ENCODE results near the gene SAMD8.
"Not testable (repeated sequence)": the region's sequence is repeated elsewhere in the genome, so short reads cannot be mapped to it uniquely, and the experiment has no call there.

Gene SAMD8

DNA sequence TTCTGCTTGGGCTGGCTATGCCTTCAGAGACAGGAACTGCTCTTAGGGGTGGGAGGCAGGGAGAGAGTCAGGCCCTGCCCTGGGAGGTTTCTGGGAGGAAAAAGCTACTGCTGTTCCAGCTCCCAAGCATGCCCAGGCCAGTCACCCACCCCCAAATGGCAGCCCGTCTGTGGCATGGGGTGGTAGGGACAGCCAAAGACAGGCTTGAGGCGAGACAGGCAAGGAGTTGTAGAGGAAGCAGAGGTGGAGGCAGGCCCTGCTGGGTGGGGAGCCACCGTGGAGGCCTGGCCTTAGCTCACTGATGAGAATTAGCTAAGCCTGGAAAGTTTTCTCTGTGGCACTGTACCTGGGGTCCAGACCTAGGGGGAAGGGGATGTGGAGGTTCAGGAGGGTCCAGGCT lies 6.6 kb upstream of the SAMD8 start:
- DNase-seq (ENCODE audit: low read depth, low spot score) = no peak
- H3K4me3 ChIP-seq (ENCODE audit: low read length) = no peak overlapping the region

- no peak for DNase-seq (ENCODE audit: low read depth, low spot score)
- no peak overlapping the region for H3K4me3 ChIP-seq (ENCODE audit: low read length)
Measured at GRCh38 chr10:75105576-75106197, 5.8 kb upstream of the SAMD8 start.

GRCh38 chr10:75106242-75106641 lies 5.2 kb upstream of the SAMD8 start:
- no peak for DNase-seq (ENCODE audit: low read depth, low spot score)

GRCh38 chr10:75106891-75107290 lies 4.6 kb upstream of the SAMD8 start:
- not testable (repeated sequence) for DNase-seq (ENCODE audit: low read depth, low spot score); H3K4me3 ChIP-seq (ENCODE audit: low read length)

More at GRCh38 chr10:75106242-75106641, 5.2 kb upstream of the SAMD8 start:
- H3K4me3 ChIP-seq (ENCODE audit: low read length) = no peak overlapping the region

DNA sequence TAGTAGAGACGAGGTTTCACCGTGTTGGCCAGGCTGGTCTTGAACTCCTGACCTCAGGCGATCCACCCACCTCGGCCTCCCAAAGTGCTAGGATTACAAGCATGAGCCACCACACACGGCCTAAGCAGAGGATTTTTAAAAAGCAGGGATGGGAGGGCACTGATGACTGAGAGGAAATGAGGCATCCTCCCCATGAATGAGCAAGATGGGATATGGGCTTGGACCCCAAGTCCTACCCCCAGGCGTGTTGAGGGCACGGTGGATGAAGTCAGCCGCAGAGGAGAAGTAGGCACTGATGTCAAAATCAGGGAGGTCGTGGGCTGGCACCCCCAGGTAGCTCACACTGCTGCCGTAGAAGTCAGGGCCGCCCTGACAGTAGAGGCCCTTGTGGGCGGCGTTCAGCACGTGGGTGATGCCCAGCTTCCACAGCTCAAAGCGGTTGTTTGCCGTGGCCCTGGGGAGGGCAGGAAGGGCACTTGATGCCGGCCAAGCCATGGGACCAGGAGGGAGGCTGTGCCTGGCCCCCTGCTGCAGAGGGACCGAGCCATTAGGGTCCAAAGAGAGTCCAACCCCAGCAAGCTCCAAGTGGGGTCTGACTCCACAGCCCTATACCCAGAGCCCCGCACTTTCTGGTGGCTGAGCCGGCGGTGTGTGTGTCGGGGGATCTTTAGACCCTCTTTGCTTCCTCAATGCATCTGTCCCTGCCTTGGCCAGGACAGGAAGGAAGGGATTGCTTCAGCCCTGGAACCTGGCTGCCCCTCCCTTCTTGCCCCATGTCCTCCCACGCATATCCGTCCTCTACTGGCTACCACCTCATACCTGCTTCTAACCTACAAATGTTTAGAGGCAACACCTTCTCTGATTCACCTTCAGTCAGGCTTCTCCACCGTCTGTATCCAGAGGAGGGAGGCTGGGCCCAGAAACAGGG lies 3.4 kb upstream of the SAMD8 start:
- DNase-seq (ENCODE audit: low read depth, low spot score) = no peak
- no peak overlapping the region for H3K4me3 ChIP-seq (ENCODE audit: low read length)

GRCh38 chr10:75108684-75109458 lies 2.6 kb upstream of the SAMD8 start:
- no peak overlapping the region for H3K4me3 ChIP-seq (ENCODE audit: low read length)
- no peak for DNase-seq (ENCODE audit: low read depth, low spot score)

DNA sequence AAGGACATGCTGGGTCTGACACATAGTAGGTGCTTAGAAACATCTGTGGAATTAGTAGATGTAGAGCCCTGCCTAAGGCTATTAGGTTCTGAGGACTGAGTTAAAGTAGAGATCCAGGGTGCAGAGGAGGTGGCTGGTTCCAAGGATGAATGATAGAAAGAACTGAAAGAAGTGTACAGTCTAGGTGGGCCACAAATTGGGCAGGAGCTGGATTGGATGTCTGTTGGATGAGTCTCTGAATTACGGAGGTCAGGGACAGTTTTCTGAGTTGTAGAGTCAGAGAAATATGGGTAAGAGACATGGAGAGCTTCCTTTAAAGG lies 2.0 kb upstream of the SAMD8 start:
- DNase-seq (ENCODE audit: low read depth, low spot score) = no peak
- H3K4me3 ChIP-seq (ENCODE audit: low read length) = no peak overlapping the region

GRCh38 chr10:75110006-75110632 lies 1.3 kb upstream of the SAMD8 start:
- DNase-seq (ENCODE audit: low read depth, low spot score) = no peak
- H3K4me3 ChIP-seq (ENCODE audit: low read length) = peak overlapping the region; percentile 89

DNA sequence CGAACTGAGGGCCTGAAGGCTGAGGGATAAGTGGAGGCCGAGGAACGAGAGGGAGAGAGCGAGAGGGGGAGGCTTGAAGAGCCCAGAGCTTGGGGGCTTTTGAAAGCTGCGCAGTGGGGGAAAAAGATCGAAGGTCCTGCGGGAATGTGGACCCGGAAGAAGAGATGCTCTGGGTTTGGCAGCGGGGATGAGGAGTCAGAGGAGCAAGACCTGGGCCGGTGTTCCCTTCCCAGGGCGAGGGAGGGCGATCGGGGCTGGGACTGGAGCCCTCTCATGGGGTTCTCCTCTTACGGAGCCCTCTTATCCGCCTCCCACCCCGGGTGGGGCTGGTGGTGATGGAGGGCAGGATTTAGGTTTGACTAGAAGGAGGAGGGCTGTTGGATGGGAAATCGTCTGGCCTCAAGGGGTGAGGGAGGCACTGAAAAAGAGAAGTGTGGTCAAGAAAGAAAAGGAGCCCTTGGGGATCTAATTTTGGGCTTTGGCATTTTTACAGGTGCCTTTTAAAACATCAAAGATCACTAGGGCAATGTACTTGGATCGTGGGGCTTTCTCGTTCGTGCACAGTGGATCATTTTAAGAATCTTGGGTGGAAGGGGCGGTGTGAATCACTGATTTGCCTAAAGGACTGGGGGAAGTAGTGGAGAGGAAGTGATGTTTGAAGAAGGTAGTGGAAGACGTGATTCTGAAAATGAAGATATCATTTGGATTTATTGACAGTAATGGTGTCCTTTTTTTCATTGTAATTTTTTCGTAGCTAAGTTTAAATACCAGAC lies 637 bp downstream of the SAMD8 start:
- DNase-seq (ENCODE audit: low read depth, low spot score) = peak; percentile 17
- peak overlapping the region; percentile 89 for H3K4me3 ChIP-seq (ENCODE audit: low read length)

DNA sequence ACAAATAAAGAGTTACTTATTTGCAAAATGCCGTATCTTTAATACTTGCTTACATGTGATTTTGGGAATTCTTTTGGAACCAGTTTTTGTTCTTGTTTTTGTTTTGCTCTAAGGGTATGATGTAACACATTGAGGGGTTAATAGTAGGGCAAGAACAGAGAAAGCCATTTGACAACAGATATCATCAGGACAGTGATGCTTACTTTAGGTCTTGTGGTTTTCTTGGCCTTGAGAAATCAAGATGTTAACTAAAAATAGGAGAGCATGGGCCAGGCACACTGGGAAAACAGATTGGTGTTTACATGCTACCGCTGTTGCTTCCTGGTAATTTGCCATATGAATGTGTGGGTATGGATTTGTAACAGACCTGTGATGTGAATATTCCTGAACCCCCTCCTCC lies 3.7 kb downstream of the SAMD8 start:
- no peak for DNase-seq (ENCODE audit: low read depth, low spot score)

DNA sequence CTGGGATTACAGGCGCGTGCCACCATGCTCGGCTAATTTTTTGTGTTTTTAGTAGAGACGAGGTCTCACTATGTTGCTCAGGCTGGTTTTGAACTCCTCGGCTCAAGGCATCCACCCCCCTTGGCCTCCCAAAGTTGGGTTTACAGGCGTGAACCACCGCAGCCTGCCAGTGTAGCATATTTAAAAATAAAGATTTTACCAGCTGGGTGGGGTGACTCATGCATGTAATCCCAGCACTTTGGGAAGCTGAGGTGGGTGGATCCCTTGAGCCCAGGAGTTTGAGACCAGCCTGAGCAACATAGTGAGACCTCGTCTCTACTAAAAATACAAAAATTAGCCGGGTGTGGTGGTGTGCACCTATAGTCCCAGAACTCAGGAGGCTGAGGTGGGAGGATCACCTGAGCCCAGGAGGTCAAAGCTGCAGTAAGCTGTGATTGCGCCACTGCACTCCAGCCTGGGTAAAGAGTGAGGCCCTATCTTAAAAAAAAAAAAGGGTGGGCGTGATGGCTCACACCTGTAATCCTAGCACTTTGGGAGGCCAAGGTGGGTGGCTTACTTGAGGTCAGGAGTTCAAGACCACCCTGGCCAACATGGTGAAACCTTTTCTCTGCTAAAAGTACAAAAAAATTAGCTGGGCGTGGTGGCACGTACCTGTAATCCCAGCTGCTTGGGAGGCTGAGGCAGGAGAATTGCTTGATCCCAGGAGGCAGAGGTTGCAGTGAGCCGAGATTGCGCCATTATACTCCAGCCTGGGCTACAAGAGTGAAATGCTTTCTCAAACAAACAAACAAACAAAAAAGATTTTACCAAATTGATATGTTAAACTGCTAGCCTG lies 5.7 kb downstream of the SAMD8 start:
- H3K4me3 ChIP-seq (ENCODE audit: low read length); DNase-seq (ENCODE audit: low read depth, low spot score): not testable (repeated sequence)

More for the DNA sequence above, 3.7 kb downstream of the SAMD8 start:
- no peak overlapping the region for H3K4me3 ChIP-seq (ENCODE audit: low read length)

DNA sequence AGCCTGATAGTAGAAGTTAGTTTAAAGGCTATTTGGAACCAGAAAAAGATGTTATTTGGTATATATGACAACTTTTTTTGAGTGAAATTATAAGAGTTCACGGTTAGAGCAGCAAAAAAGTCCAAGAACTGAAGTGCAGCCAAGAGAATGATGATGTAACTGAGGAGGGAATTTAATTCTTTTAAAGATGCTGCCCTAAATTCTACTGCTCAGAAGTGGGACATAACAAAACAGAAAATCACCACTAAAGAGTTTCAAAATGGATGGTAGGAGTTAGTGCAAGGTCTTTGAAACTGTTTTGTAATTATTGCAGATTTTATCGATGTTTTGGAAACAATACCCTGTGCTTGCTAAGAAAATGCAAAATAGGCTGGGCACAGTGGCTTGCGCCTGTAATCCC lies 6.5 kb downstream of the SAMD8 start:
- DNase-seq (ENCODE audit: low read depth, low spot score) = no peak
- H3K4me3 ChIP-seq (ENCODE audit: low read length) = no peak overlapping the region

GRCh38 chr10:75119444-75120066 lies 8.1 kb downstream of the SAMD8 start:
- not testable (repeated sequence) for H3K4me3 ChIP-seq (ENCODE audit: low read length); DNase-seq (ENCODE audit: low read depth, low spot score)

DNA sequence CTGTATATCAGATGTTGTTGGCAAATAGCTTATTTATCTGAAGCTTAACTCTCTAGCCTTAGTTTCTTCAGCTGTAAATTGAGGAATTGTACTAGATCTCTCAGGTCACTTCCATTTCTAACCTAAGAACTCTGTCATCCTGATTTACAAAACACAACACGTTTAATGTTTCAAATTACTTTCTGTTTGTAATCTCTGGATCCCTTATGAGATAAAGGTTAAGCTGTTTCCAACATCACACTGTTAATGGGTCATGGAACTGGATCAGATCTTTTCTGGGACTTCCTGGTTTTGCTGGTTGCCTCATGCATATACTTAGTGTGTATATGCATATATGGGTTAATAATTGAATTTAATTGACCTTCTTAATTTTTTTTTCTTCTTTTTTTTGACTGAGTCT lies 9.9 kb downstream of the SAMD8 start:
- DNase-seq (ENCODE audit: low read depth, low spot score) = no peak
- H3K4me3 ChIP-seq (ENCODE audit: low read length) = no peak overlapping the region

DNA sequence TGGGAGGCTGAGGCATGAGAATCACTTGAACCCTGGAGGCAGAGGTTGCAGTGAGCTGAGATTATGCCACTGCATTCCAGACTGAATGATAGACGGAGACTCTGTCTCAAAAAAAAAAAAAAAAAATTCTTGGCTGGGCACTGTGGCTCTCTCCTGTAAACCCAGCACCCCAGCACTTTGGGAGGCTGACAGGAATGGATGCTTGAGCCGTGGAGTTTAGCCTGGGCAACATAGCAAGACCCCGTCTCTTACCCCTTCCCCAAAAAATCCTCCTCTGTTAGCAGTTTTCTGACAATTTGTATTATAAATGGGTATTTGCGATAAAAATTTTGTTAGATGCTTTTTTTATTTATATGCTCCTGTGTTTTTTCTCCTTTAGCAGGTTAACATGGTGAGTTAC lies 11.0 kb downstream of the SAMD8 start:
- DNase-seq (ENCODE audit: low read depth, low spot score) = no peak
- no peak overlapping the region for H3K4me3 ChIP-seq (ENCODE audit: low read length)

GRCh38 chr10:75123088-75123682 lies 11.7 kb downstream of the SAMD8 start:
- no peak overlapping the region for H3K4me3 ChIP-seq (ENCODE audit: low read length)

DNA sequence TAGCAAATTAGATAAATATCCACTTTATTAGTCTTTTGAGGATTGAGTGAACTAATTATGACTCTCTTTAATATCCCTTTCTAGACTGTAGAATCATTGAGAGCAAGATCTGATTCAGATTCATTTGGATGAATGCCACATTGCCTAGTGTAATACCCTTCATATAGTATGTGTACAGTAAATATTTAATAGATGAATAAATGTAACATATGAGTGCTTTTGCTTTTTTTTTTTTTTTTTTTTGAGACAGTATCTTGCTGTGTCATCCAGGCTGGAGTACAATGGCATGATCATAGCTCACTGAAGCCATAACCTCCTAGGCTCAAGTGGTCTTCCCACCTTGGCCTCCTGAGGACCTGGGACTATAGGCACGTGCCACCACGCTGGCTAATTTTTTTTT lies 14.8 kb downstream of the SAMD8 start:
- no peak overlapping the region for H3K4me3 ChIP-seq (ENCODE audit: low read length)
- no peak for DNase-seq (ENCODE audit: low read depth, low spot score)

More at GRCh38 chr10:75123088-75123682, 11.7 kb downstream of the SAMD8 start:
- no peak for DNase-seq (ENCODE audit: low read depth, low spot score)
